ENCODE measurements around the gene MRPL58.
"Not testable (repeated sequence)": the region's sequence is repeated elsewhere in the genome, so short reads cannot be mapped to it uniquely, and the experiment has no call there.

MRPL58 gene

DNA sequence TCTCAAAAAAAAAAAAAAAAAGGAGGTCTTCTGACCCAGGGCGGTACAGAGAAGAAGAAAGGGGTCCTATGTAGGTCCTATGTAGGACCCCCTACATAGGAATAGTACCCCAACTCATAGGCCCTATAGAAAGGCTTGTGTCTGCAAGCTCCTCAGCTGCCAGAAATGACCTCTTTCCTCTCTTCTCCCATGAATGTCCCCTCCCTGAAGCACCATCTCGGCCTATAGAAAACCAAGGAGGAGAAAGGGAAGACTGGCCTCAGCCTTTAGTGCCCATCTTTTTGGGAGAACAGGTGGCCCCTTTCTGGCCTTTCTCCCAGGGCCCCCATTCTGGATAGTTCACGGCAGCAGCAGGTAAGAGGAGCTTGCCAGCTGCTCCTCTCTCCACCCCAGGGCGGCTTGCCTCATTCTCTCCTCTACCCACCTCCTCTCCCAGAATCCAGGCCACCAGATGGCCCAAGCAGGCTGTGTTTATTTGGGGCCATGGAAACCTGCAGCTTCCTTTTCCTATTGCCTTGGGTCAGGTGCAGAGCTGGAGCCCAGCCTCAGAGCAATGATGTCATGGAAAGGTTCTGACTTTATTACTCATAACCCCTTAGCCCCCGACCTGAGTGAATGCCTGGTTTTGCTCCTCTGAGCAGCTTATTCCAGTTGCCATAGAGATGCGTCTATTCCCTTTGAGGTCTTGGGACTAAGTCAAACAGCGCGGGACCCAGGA lies 1.6 kb upstream of the MRPL58 start:
- TF ChIP-seq POLR2A (IDR thresholded peaks at IDR 0.05; ENCODE audit: low read depth, low read length) (no peak), POU2F2 (IDR thresholded peaks at IDR 0.05; ENCODE audit: low read depth, low read length) (no peak), TAF1 (IDR thresholded peaks at IDR 0.05; ENCODE audit: low read depth, low read length) (no peak), SPI1 (IDR thresholded peaks at IDR 0.05; ENCODE audit: low read depth, low read length) (no peak), PAX5 (IDR thresholded peaks at IDR 0.05; ENCODE audit: insufficient read depth, low read length, severe bottlenecking) (no peak), POLR2AphosphoS5 (IDR thresholded peaks at IDR 0.05; ENCODE audit: low read depth, low read length) (no peak)
- no peak for DNase-seq (ENCODE audit: insufficient read length, low spot score)
- no peak for FAIRE-seq

DNA sequence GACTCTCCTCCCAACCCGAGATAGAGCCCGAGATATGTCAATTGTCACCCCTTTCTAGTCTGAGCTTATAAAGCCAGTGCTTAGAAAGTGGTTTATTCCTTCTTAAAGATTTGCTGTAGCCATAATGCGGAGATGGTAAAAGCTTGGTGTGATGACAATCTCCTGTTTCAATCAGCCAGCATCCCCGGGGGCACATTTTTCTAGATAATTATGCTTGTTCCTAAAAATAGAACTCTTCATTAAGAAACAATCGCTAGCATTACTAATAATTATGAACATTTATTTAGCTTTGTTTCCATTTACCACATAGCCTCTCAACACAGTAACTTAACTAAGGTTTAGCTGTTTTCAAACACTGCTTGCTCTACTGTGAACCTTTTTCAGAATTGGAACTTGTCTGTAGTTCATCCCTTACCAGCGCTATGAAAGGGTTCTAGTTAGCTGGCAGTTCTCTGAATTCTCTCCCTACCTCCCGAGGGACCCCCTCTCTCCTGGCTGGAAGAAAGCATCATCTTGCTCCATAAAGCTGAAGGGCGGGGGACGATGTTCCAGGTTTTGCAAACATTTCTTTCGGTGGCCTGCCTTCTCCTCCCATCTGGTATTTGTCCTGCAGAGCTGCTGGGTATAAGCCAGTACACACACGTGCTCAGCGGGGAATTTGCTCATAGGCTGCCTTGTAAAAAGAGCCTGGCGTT lies 922 bp upstream of the MRPL58 start:
- DNase-seq (ENCODE audit: insufficient read length, low spot score) (no peak), FAIRE-seq (no peak)
- TF ChIP-seq PAX5 (IDR thresholded peaks at IDR 0.05; ENCODE audit: insufficient read depth, low read length, severe bottlenecking) = no peak
- TF ChIP-seq TAF1 (IDR thresholded peaks at IDR 0.05; ENCODE audit: low read depth, low read length) = no peak
- TF ChIP-seq POLR2AphosphoS5 (IDR thresholded peaks at IDR 0.05; ENCODE audit: low read depth, low read length) = no peak
- TF ChIP-seq POLR2A (IDR thresholded peaks at IDR 0.05; ENCODE audit: low read depth, low read length) = no peak
- no peak for TF ChIP-seq SPI1 (IDR thresholded peaks at IDR 0.05; ENCODE audit: low read depth, low read length)
- TF ChIP-seq POU2F2 (IDR thresholded peaks at IDR 0.05; ENCODE audit: low read depth, low read length) = no peak

DNA sequence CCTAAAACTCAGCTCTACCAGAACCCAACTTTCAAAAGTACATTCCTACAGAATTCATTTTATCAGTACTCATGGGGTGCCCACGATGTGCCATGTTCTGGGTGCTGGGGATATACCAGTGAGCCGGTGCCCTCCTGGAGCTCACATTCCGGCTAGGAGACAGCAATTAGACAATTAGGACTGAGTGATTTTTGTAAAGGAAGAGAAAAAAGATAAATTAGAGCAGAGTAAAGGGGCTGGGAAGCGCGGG lies 449 bp upstream of the MRPL58 start:
- FAIRE-seq = no peak
- TF ChIP-seq TAF1 (IDR thresholded peaks at IDR 0.05; ENCODE audit: low read depth, low read length) (no peak), POLR2A (IDR thresholded peaks at IDR 0.05; ENCODE audit: low read depth, low read length) (no peak), PAX5 (IDR thresholded peaks at IDR 0.05; ENCODE audit: insufficient read depth, low read length, severe bottlenecking) (no peak), POLR2AphosphoS5 (IDR thresholded peaks at IDR 0.05; ENCODE audit: low read depth, low read length) (no peak)

DNA sequence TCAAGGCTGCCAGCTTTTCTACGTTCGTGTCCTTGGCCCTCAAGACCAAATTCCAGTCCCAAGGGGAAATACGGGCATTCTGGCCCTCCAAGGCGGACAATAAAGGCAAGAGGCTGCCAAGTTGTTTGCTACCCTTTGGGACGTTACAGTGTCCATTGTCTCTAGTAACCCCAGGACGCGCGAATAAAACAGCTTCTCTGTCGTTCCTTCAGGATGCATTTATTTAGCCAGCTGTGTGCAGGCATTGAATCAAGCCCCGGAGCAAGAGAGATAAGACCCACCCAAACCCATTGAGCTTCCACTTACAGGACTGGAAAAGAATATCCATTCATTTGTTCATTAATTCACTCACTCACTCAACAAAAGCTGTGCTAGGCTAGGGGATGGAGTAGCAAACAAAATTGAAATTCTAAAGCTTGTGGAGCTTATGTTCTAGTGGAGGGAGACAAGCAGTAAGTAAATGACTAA lies 656 bp downstream of the MRPL58 start:
- DNase-seq (ENCODE audit: insufficient read length, low spot score) = no peak
- FAIRE-seq = no peak
- no peak for TF ChIP-seq TAF1 (IDR thresholded peaks at IDR 0.05; ENCODE audit: low read depth, low read length)
- TF ChIP-seq POLR2A (IDR thresholded peaks at IDR 0.05; ENCODE audit: low read depth, low read length) = no peak
- TF ChIP-seq POU2F2 (IDR thresholded peaks at IDR 0.05; ENCODE audit: low read depth, low read length) = no peak
- no peak for TF ChIP-seq SPI1 (IDR thresholded peaks at IDR 0.05; ENCODE audit: low read depth, low read length)
- no peak for TF ChIP-seq PAX5 (IDR thresholded peaks at IDR 0.05; ENCODE audit: insufficient read depth, low read length, severe bottlenecking)
- TF ChIP-seq POLR2AphosphoS5 (IDR thresholded peaks at IDR 0.05; ENCODE audit: low read depth, low read length) = no peak

More for the DNA sequence above, 449 bp upstream of the MRPL58 start:
- no peak for DNase-seq (ENCODE audit: insufficient read length, low spot score)

DNA sequence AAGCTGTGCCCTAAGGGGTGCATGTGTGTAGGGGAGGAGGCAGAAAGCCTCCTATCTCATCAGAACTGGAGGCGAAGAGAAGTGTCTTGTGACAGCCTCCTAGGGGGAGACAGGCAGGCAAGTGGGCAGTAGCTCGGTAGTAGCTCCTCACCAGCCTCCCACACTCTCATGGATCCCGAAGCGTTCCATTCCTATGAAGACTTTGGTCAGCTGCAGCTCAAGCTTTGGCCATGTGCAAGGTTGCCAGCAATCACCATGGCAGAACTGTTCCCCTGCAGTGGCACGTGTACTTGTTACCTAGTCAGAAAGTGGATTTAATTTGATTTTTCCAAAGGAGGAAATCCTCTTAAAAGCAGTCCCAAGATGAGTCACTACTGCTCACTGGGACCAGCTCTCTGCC lies 6.7 kb downstream of the MRPL58 start:
- DNase-seq (ENCODE audit: insufficient read length, low spot score) = no peak
- TF ChIP-seq POLR2AphosphoS5 (IDR thresholded peaks at IDR 0.05; ENCODE audit: low read depth, low read length) (no peak), POLR2A (IDR thresholded peaks at IDR 0.05; ENCODE audit: low read depth, low read length) (no peak), SPI1 (IDR thresholded peaks at IDR 0.05; ENCODE audit: low read depth, low read length) (no peak), TAF1 (IDR thresholded peaks at IDR 0.05; ENCODE audit: low read depth, low read length) (no peak), PAX5 (IDR thresholded peaks at IDR 0.05; ENCODE audit: insufficient read depth, low read length, severe bottlenecking) (no peak), POU2F2 (IDR thresholded peaks at IDR 0.05; ENCODE audit: low read depth, low read length) (no peak)
- no peak for FAIRE-seq

DNA sequence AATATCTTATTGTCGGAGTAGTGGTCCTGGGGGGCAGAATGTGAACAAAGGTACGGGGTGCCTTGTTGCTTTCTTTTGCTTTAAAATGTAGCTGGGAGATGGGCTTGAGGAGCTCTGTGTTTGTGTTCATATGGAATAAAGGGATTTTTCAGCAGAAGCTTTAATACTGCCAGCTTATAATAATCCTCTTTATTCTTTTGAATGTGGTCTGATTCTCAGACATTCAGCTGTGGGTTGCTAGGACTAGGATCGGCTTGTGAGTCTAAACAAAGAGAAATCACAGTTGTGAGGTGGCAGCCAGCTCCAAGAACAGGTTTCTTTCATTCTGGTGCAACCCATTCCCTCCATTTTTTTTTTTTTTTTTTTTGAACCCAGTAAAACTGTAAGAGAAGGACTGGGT lies 7.2 kb downstream of the MRPL58 start:
- FAIRE-seq (no peak), DNase-seq (ENCODE audit: insufficient read length, low spot score) (no peak)
- TF ChIP-seq SPI1 (IDR thresholded peaks at IDR 0.05; ENCODE audit: low read depth, low read length) = no peak

DNA sequence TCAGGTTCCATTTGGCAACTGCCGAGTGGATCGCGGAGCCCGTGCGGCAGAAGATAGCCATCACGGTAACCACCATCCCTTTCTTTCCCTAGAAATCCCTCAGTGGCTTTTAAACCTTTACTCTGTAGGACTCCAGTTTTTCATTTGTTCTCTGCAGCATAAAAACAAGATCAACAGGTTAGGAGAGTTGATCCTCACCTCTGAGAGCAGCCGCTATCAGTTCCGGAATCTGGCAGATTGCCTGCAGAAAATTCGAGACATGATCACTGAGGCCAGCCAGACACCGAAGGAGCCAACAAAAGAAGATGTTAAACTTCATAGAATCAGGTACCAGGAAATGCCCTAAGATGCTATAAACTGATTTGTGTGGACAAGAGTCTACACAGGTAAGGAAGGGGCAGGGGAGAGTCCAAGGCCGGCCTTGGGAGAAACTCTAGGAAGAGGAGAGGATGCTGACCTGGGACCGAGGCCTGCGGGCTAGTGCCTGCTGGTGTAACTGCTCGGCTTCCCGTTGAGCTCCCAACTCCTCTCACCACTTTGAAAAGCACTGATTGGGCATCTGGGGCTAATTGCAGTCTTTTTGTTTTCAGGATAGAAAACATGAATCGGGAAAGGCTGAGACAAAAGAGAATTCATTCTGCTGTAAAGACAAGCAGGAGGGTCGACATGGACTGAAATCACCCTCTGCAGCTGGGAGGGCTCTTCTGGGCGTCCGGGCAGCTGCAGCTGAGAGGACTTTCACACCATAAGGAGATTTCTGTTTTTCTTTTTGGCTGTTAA lies 8.1 kb downstream of the MRPL58 start:
- TF ChIP-seq POLR2A (IDR thresholded peaks at IDR 0.05; ENCODE audit: low read depth, low read length) (no peak), SPI1 (IDR thresholded peaks at IDR 0.05; ENCODE audit: low read depth, low read length) (no peak), POLR2AphosphoS5 (IDR thresholded peaks at IDR 0.05; ENCODE audit: low read depth, low read length) (no peak), TAF1 (IDR thresholded peaks at IDR 0.05; ENCODE audit: low read depth, low read length) (no peak), POU2F2 (IDR thresholded peaks at IDR 0.05; ENCODE audit: low read depth, low read length) (no peak), PAX5 (IDR thresholded peaks at IDR 0.05; ENCODE audit: insufficient read depth, low read length, severe bottlenecking) (no peak)
- FAIRE-seq (no peak), DNase-seq (ENCODE audit: insufficient read length, low spot score) (no peak)

DNA sequence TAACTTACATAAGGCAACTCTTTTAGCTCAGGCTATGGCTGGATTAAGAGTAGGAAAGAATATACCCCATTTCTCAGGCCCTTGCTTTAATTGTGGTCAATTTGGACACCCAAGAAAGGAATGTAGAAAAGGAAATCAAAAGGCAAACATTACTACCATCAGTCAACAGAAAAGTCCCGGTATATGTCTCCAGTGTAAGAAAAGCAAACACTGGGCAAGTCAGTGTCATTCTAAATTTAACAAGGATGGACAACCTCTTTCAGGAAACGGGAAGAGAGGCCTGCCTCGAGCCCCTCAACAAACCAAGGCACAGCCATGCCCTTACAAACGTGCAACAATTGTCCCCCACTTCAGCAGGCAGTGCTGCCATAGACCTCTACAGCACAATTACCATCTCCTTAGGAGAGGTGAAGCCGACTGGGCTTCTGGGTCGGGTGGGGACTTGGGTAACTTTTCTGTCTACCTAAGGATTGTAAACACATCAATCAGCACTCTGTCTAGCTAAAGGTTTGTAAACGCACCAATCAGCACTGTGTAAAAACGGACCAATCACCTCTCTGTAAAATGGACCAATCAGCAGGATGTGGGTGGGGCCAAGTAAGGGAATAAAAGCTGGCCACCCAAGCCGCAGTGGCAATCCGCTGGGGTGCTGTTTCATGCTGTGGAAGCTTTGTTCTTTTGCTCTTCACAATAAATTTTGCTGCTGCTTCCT lies 12.4 kb downstream of the MRPL58 start:
- TF ChIP-seq POU2F2 (IDR thresholded peaks at IDR 0.05; ENCODE audit: low read depth, low read length) = no peak
- no peak for TF ChIP-seq TAF1 (IDR thresholded peaks at IDR 0.05; ENCODE audit: low read depth, low read length)
- TF ChIP-seq POLR2AphosphoS5 (IDR thresholded peaks at IDR 0.05; ENCODE audit: low read depth, low read length) = no peak
- TF ChIP-seq PAX5 (IDR thresholded peaks at IDR 0.05; ENCODE audit: insufficient read depth, low read length, severe bottlenecking) = no peak
- peak; percentile 40 for FAIRE-seq

DNA sequence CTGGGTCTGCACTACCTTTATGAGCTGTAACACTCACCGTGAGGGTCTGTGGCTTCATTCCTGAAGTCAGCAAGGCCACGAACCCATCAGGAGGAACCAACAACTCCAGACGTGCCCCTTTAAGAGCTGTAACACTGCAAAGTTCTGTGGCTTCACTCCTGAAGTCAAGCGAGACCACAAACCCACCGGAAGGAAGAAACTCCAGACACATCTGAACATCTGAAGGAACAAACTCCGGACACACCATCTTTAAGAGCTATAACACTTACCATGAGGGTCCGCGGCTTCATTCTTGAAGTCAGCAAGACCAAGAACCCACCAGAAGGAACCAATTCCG lies 12.9 kb downstream of the MRPL58 start:
- FAIRE-seq; DNase-seq (ENCODE audit: insufficient read length, low spot score): not testable (repeated sequence)

More for the DNA sequence above, 12.4 kb downstream of the MRPL58 start:
- no peak for DNase-seq (ENCODE audit: insufficient read length, low spot score)

DNA sequence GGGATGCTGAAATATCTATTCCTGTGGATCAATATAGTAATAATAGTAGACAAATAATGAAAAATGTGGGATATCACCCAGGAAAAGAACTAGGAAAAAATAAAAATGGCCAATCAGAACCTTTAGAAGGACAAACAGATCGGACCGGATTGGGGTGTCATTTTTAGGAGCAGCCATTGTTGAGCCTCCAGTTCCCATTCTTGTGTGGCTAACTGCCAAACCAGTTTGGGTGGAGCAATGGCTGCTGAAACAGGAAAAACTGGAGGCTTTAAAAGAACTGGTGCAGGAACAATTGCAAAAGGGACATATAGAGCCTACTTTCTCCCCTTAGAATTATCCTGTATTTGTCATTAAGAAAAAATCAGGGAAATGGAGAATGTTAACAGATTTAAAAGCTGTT lies 14.2 kb downstream of the MRPL58 start:
- FAIRE-seq; DNase-seq (ENCODE audit: insufficient read length, low spot score): not testable (repeated sequence)
